ENCODE measurements around the gene FRMD1.

DNA sequence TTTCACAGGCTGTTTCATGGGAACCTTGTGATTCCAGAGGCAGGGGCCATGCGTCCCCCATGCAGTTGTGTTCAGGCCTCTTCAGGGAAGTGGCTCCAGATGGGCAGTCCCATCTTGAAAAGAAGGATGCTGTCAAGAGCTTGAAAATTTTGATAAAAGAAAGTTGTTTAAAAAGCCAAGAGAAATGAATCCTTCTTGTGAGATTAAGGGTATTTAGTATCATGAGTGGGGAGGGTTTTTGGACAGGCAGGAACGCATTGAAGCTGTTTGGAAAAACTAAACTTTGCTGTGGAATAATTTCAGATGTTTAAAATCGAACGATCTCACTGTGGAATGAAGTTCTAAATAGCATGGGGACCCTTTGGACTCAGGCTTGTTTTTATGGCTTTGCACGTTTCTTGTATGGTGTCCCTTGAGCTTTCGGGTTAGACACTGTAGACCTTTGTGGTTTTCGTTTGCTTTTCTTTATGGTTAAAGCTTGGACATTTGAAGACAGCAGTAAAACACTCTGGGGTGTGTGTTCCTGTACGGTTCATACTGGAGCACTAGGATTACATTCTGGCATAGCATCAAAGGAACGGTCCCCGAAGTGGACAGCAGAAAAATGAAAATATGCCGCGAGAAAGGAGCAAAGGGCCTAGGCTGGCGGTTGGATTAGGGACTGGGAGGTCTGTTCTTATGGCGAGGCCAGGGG lies 63.4 kb downstream of the FRMD1 start:
- TF ChIP-seq, protein P1, sequence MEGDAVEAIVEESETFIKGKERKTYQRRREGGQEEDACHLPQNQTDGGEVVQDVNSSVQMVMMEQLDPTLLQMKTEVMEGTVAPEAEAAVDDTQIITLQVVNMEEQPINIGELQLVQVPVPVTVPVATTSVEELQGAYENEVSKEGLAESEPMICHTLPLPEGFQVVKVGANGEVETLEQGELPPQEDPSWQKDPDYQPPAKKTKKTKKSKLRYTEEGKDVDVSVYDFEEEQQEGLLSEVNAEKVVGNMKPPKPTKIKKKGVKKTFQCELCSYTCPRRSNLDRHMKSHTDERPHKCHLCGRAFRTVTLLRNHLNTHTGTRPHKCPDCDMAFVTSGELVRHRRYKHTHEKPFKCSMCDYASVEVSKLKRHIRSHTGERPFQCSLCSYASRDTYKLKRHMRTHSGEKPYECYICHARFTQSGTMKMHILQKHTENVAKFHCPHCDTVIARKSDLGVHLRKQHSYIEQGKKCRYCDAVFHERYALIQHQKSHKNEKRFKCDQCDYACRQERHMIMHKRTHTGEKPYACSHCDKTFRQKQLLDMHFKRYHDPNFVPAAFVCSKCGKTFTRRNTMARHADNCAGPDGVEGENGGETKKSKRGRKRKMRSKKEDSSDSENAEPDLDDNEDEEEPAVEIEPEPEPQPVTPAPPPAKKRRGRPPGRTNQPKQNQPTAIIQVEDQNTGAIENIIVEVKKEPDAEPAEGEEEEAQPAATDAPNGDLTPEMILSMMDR (IDR thresholded peaks at IDR 0.05; ENCODE audit: borderline replicate concordance, extremely low read depth, low read length, poor library complexity, severe bottlenecking) = no peak
- TF ChIP-seq EZH2 (IDR thresholded peaks at IDR 0.05; ENCODE audit: borderline replicate concordance, low read depth, low read length, severe bottlenecking) = no peak
